Vagina (tissue), 2 donors: Measurements from ENCODE around the gene SMIM35. TPM values are rescaled to one million over a fixed set of nuclear protein-coding genes. Genes with fewer than 3 reads are reported as not detected.
A peak's percentile ranks its signal among the peaks of the same experiment; 100 is the strongest.

Experiments
- DNase-seq, 2 donors: peaks; one replicate each; pipeline ENCODE4 v3.0.0-alpha.2; 2017; ENCODE audit errors: extremely low spot score in 2 of 2
- H3K27ac ChIP-seq: fragments of 200-600 bp; sonication (generic); one replicate; pipeline ENCODE4 v1.5.1; 2019
- H3K27me3 ChIP-seq: fragments of 200-600 bp; sonication (generic); one replicate; pipeline ENCODE4 v1.5.1; 2019
- H3K36me3 ChIP-seq, 2 donors: fragments of 200-600 bp; sonication (generic); one replicate each; pipeline ENCODE4 v1.5.1; 2017 to 2019
- H3K4me1 ChIP-seq: fragments of 200-600 bp; sonication (generic); one replicate; pipeline ENCODE4 v1.5.1; 2019
- H3K4me3 ChIP-seq, 2 donors: fragments of 200-600 bp; sonication (generic); 1 replicate in 1 of 2; 2 replicates in 1 of 2; pipeline ENCODE4 v1.5.1; 2016 to 2019
- H3K9me3 ChIP-seq: fragments of 200-600 bp; sonication (generic); one replicate; pipeline ENCODE4 v1.5.1; 2019
- POLR2A ChIP-seq, 2 donors: fragments of 450-650 bp; IDR thresholded peaks; one replicate each; pipeline ENCODE4 v1.6.1; 2017; ENCODE audit warnings: antibody characterized with exemption in 2 of 2, mild to moderate bottlenecking in 2 of 2, moderate library complexity in 2 of 2
- POLR2AphosphoS5 ChIP-seq, 2 donors: sonication (generic); formaldehyde crosslinking; IDR thresholded peaks; one replicate each; pipeline ENCODE4 v1.9.0; 2017; ENCODE audit warnings: antibody characterized with exemption in 2 of 2, mild to moderate bottlenecking in 2 of 2, low read depth in 1 of 2; ENCODE audit not compliant: insufficient read depth in 1 of 2
- intact Hi-C: fragments of 100-400 bp; cut with DNase I; formaldehyde crosslinking; loops from one replicate; pipeline ENCODE4 v1.15.1; 2023
- total RNA-seq: library from RNA; depleted of rRNA; stranded (reverse); fragments of >200 nt; gene quantifications from one replicate; pipeline ENCODE4 v1.2.3, GENCODE V29; 2016
- TF ChIP-seq, protein P1 (sequence below), 3 experiments: fragments of 450-650 bp in 2 of 3; fragments of 200-600 bp in 1 of 3; sonication (generic) in 1 of 3; IDR thresholded peaks; one replicate each; pipeline ENCODE4 v1.5.1; 2017 to 2019; ENCODE audit warnings: antibody characterized with exemption in 3 of 3, mild to moderate bottlenecking in 2 of 3, moderate library complexity in 2 of 3

SMIM35 gene
- total RNA-seq, 1 donor from 2014 or later = not detected

DNA sequence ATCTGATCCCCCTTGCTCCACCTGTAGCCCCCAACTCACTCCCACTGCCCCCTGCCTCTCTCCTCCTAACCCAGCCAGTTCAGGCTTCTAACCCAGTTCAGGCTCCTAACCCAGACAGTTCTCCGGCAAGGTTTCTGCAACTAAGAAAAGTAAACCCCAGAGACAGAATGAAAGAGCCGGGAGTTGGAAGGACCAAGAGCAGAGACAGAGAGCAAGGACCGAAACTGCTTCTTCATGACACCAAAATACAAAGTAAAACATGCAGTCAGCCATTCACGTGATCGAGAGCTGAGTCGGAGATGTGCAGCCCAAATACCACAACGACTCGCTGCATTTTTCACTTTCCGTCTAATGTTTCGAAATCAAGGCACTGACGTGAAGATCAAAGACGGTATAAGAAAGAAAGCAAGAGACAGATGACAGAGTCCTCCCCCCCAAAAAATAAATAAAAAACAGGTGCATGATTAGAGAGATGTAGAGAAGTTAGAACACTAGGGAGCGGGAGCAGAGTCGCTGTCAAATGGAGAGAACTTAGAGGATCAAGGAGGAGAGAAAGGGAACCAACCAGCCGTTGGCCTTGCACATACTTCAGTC is 99.7 kb downstream of the SMIM35 start:
- Histone ChIP-seq H3K4me1 (peaks cover 9% of the 10 kb centered on the region), H3K27me3 (no peaks in the 10 kb centered on the region), H3K36me3 (no peaks in the 10 kb centered on the region), H3K9me3 (no peaks in the 10 kb centered on the region), H3K27ac (peak overlapping the region; percentile 59), H3K4me3 (peak overlapping the region; percentile 46 to 52)
- TF ChIP-seq, protein P1, sequence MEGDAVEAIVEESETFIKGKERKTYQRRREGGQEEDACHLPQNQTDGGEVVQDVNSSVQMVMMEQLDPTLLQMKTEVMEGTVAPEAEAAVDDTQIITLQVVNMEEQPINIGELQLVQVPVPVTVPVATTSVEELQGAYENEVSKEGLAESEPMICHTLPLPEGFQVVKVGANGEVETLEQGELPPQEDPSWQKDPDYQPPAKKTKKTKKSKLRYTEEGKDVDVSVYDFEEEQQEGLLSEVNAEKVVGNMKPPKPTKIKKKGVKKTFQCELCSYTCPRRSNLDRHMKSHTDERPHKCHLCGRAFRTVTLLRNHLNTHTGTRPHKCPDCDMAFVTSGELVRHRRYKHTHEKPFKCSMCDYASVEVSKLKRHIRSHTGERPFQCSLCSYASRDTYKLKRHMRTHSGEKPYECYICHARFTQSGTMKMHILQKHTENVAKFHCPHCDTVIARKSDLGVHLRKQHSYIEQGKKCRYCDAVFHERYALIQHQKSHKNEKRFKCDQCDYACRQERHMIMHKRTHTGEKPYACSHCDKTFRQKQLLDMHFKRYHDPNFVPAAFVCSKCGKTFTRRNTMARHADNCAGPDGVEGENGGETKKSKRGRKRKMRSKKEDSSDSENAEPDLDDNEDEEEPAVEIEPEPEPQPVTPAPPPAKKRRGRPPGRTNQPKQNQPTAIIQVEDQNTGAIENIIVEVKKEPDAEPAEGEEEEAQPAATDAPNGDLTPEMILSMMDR (IDR thresholded peaks at IDR 0.05) = no peak
- TF ChIP-seq POLR2A (IDR thresholded peaks at IDR 0.05) (no peak), POLR2AphosphoS5 (IDR thresholded peaks at IDR 0.05; ENCODE audit: insufficient read depth in 1 of 2, low read depth in 1 of 2) (no peak)
- intact Hi-C loops = no loop called here
- DNase-seq = no peak

DNA sequence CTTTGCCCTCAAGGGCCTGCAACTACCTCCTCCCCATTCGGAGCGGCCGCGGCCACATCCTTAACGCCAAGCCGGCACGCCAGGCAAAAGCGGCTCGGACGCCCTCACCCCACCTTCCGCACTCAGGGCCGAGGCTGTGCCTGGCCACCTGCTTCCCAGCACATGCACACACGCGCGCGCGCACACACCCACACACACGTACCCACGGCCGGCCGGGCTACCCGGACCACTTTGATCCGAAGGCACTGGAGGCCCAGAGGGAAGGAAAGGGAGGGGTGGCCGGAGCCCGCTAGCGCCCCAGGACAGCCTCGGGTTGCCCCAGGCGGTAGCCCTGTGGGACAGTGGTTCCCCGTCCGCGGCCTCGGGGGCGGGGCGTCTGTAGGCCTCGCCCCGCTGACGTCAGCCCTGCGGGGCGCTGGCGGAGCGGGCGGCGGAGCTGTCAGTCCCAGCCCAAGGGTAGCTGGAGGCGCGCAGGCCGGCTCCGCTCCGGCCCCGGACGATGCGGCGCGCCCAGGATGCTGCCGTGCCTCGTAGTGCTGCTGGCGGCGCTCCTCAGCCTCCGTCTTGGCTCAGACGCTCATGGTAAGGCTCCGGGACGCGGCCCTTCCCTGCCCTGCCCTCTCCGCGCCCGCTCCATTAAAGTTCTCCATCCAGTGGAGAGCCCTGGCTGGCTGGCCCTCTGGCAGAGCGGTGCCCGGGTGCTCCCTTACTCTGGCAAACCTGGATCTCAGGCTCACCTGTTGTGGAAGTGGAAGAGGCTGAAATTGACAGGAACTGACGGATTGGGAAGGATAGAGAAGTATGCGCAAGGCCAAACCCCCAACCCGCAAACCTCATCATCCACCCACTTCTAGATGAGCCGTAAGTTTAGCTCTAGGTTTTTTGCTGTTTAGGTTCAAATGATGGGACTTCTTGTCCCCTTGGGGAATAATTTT is 100.5 kb downstream of the SMIM35 start, which contains the start of gene IL10RA:
IL10RA (plus strand) TSS at position 442 of the 935 bp plus-strand sequence; CDS start at position 516, 74 bp downstream.
- Histone ChIP-seq H3K4me1 (peaks cover 9% of the 10 kb centered on the region), H3K36me3 (no peaks in the 10 kb centered on the region), H3K27me3 (no peaks in the 10 kb centered on the region), H3K27ac (peak within 1 kb of the TSS; percentile 57), H3K9me3 (no peaks in the 10 kb centered on the region), H3K4me3 (peak within 1 kb of the TSS; percentile 46 to 52)
- TF ChIP-seq POLR2A (IDR thresholded peaks at IDR 0.05) = peak in 1 of 2 donors; percentile 80
- peak in 1 of 2 donors; percentile 78 for TF ChIP-seq POLR2AphosphoS5 (IDR thresholded peaks at IDR 0.05; ENCODE audit: insufficient read depth in 1 of 2, low read depth in 1 of 2)
- TF ChIP-seq, protein P1 (IDR thresholded peaks at IDR 0.05) = no peak
- no peak for DNase-seq
- intact Hi-C loops = no loop called here

DNA sequence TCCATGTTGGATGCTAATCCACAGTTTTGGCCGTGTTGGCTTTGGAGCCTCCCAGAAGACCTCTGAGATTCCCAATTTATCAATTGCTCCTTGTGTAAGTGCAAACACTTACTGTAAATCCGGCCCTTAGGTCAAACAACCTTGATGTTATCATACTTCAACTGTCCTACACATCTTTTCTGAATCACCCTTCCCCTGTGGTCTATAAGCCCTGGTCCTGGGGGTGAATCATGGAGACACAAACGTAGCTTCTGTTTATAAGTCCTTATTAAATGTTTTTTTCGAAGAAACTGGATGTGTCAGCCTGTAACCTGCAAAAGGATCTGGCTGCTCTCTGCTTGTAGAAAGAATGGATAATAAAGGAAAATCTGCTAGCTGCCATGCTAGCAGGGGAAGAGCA is 102.3 kb downstream of the SMIM35 start:
- intact Hi-C loops = no loop called here
- DNase-seq = no peak
- Histone ChIP-seq H3K4me3 (no peak overlapping the region), H3K36me3 (no peaks in the 10 kb centered on the region), H3K4me1 (peaks cover 9% of the 10 kb centered on the region), H3K9me3 (no peaks in the 10 kb centered on the region), H3K27ac (no peak overlapping the region), H3K27me3 (no peaks in the 10 kb centered on the region)
- TF ChIP-seq POLR2A (IDR thresholded peaks at IDR 0.05) (no peak), POLR2AphosphoS5 (IDR thresholded peaks at IDR 0.05; ENCODE audit: insufficient read depth in 1 of 2, low read depth in 1 of 2) (no peak)
- TF ChIP-seq, protein P1 (IDR thresholded peaks at IDR 0.05) = no peak

DNA sequence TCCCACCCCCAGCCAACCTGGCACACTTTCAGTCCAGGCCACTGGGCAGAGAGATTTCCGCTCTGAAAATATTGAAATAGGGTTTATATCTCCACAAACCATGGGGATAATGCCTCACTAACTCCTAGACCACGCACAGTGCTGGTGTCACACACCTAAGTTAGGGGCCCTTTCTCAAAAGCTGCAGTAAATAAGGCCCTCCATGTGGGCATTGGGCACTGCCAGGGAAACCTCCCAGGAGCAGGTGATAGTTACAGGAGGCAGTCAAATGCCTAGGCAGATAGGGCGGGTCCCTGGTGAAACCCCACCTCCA is 103.6 kb downstream of the SMIM35 start:
- intact Hi-C loops = no loop called here
- Histone ChIP-seq H3K36me3 (no peaks in the 10 kb centered on the region), H3K27ac (no peak overlapping the region), H3K9me3 (no peaks in the 10 kb centered on the region), H3K27me3 (no peaks in the 10 kb centered on the region), H3K4me1 (peaks cover 9% of the 10 kb centered on the region), H3K4me3 (no peak overlapping the region)
- peak in 1 of 2 donors; percentile 32 for DNase-seq
- TF ChIP-seq, protein P1 (IDR thresholded peaks at IDR 0.05) = no peak

DNA sequence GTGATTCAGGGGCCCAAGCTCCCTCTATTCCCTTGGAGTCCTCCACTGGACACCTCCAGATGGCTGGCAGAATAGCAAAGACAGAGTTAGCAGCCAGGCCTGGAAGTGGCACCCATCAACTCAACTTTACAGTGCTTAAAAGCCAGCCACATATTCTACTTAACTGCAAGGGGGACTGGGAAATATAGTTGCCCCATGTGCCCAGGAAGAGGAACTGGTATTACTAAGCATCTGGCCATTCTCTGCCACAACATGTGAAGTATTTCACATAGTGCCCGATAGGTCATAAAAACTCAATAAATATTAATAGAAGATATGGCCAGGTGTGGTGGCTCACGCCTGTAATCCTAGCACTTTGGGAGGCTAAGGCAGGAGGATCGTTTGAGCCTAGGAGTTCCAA is 106.0 kb downstream of the SMIM35 start:
- no peak for TF ChIP-seq POLR2AphosphoS5 (IDR thresholded peaks at IDR 0.05; ENCODE audit: insufficient read depth in 1 of 2, low read depth in 1 of 2)
- TF ChIP-seq, protein P1 (IDR thresholded peaks at IDR 0.05) = no peak
- H3K4me1 ChIP-seq = no peaks in the 10 kb centered on the region
- H3K9me3 ChIP-seq = no peaks in the 10 kb centered on the region
- H3K27me3 ChIP-seq = no peaks in the 10 kb centered on the region
- H3K36me3 ChIP-seq = no peaks in the 10 kb centered on the region
- intact Hi-C loops = no loop called here
- no peak overlapping the region for H3K4me3 ChIP-seq
- DNase-seq = peak in 1 of 2 donors; percentile 29
- no peak overlapping the region for H3K27ac ChIP-seq
